Measurements from ENCODE around the gene NOS1AP.

DNA sequence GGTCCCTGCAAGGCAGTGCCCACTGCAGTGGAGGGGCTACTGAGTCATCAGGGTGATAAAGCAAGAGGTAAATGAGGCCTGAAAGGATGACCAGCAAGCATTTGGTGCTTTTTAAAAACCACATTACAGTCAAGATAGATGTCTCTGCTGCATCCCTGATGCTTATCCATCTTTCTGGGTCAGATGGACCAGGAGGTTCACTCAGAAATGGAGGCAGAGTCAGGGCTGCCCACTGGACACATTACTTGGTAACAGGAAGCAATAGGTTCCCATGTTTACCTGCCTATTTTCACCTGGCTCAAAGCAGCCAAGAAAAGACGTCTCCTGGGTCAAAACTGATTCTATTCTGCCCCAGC lies 303.6 kb downstream of the NOS1AP start:
- TF ChIP-seq, protein P1, sequence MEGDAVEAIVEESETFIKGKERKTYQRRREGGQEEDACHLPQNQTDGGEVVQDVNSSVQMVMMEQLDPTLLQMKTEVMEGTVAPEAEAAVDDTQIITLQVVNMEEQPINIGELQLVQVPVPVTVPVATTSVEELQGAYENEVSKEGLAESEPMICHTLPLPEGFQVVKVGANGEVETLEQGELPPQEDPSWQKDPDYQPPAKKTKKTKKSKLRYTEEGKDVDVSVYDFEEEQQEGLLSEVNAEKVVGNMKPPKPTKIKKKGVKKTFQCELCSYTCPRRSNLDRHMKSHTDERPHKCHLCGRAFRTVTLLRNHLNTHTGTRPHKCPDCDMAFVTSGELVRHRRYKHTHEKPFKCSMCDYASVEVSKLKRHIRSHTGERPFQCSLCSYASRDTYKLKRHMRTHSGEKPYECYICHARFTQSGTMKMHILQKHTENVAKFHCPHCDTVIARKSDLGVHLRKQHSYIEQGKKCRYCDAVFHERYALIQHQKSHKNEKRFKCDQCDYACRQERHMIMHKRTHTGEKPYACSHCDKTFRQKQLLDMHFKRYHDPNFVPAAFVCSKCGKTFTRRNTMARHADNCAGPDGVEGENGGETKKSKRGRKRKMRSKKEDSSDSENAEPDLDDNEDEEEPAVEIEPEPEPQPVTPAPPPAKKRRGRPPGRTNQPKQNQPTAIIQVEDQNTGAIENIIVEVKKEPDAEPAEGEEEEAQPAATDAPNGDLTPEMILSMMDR (IDR thresholded peaks at IDR 0.05; ENCODE audit: low read length) = no peak
- TF ChIP-seq EZH2 (IDR thresholded peaks at IDR 0.05; ENCODE audit: borderline replicate concordance, low read length) = no peak

Measured in OCI-LY1 (cell line).